Breast epithelium (tissue), 4 donors: ENCODE data around the gene KLHL3. TPM values are rescaled to one million over a fixed set of nuclear protein-coding genes. Genes with fewer than 3 reads are reported as not detected.

Experiments
- DNase-seq, 2 donors: peaks; one replicate each; pipeline ENCODE4 v3.0.0-alpha.2; 2019; ENCODE audit warnings: low spot score in 2 of 2
- H3K27ac ChIP-seq, 2 donors: fragments of 200-600 bp; sonication (generic) in 1 of 2; one replicate each; pipeline ENCODE4 v1.5.1; 2016 to 2019; ENCODE audit warnings: mild to moderate bottlenecking in 1 of 2
- H3K27me3 ChIP-seq, 2 donors: fragments of 200-600 bp; sonication (generic) in 1 of 2; one replicate each; pipeline versions ENCODE4 v1.5.1 to v1.6.0; 2017 to 2019; ENCODE audit warnings: control low read depth in 1 of 2, mild to moderate bottlenecking in 1 of 2
- H3K36me3 ChIP-seq: fragments of 200-600 bp; one replicate; pipeline ENCODE4 v1.5.1; 2019
- H3K4me1 ChIP-seq, 2 donors: fragments of 200-600 bp; sonication (generic); one replicate each; pipeline ENCODE4 v1.5.1; 2016 to 2019; ENCODE audit warnings: control low read depth in 1 of 2
- H3K4me3 ChIP-seq, 3 donors: fragments of 200-600 bp; sonication (generic); 1 replicate in 2 of 3; 2 replicates in 1 of 3; pipeline ENCODE4 v1.5.1; 2016 to 2019; ENCODE audit warnings: mild to moderate bottlenecking in 3 of 3, moderate library complexity in 2 of 3
- H3K9me3 ChIP-seq, 2 donors: fragments of 200-600 bp; sonication (generic) in 1 of 2; one replicate each; pipeline ENCODE4 v1.5.1; 2016 to 2019; ENCODE audit warnings: control low read depth in 1 of 2
- POLR2A ChIP-seq: fragments of 450-650 bp; IDR thresholded peaks from one replicate; pipeline ENCODE4 v1.6.1; 2016; ENCODE audit warnings: antibody characterized with exemption, mild to moderate bottlenecking, moderate library complexity
- POLR2AphosphoS5 ChIP-seq, 3 donors: sonication (generic); formaldehyde crosslinking; IDR thresholded peaks; one replicate each; pipeline ENCODE4 v1.6.1; 2017; ENCODE audit warnings: antibody characterized with exemption in 3 of 3
- intact Hi-C: fragments of 100-400 bp; cut with DNase I; formaldehyde crosslinking; loops from one replicate; pipeline ENCODE4 v1.15.1; 2023; ENCODE audit warnings: low total_unique reads
- total RNA-seq, 3 donors: library from RNA; depleted of rRNA; stranded (reverse); fragments of >200 nt; gene quantifications; one replicate each; pipeline ENCODE4 v1.1.0, GENCODE V29; 2016
- TF ChIP-seq, protein P1 (sequence below), 3 donors: fragments of 450-650 bp; IDR thresholded peaks; one replicate each; pipeline ENCODE4 v1.5.1; 2016 to 2017; ENCODE audit warnings: antibody characterized with exemption in 3 of 3, mild to moderate bottlenecking in 3 of 3, moderate library complexity in 3 of 3

KLHL3 gene
- total RNA-seq, 3 donors from 2014 or later = 4.5 to 11.7 (median 4.9) TPM

DNA sequence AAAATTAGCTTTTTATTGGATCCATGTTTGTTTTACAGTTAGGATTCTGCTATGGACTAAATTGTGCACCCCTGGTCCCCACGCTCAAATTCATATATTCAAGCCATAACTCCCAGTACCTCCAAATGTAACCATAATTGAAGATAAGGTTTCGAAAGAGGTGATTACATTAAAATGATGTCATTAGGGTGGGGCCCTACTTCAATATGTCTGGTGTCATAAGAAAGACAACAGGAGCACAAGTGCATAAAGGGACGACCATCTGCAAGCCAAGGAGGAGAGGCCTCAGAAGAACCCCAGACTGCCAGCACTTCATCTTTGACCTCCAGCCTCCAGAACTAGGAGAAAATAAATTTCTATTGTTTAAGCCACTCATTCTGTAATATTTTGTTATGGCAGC, 25.7 kb upstream of the KLHL3 start:
- Histone ChIP-seq H3K9me3 (no peaks in the 10 kb centered on the region), H3K27ac (no peak overlapping the region), H3K4me3 (no peak overlapping the region), H3K36me3 (no peaks in the 10 kb centered on the region), H3K4me1 (no peaks in the 10 kb centered on the region), H3K27me3 (no peaks in the 10 kb centered on the region)
- TF ChIP-seq POLR2A = no peak
- TF ChIP-seq, protein P1, sequence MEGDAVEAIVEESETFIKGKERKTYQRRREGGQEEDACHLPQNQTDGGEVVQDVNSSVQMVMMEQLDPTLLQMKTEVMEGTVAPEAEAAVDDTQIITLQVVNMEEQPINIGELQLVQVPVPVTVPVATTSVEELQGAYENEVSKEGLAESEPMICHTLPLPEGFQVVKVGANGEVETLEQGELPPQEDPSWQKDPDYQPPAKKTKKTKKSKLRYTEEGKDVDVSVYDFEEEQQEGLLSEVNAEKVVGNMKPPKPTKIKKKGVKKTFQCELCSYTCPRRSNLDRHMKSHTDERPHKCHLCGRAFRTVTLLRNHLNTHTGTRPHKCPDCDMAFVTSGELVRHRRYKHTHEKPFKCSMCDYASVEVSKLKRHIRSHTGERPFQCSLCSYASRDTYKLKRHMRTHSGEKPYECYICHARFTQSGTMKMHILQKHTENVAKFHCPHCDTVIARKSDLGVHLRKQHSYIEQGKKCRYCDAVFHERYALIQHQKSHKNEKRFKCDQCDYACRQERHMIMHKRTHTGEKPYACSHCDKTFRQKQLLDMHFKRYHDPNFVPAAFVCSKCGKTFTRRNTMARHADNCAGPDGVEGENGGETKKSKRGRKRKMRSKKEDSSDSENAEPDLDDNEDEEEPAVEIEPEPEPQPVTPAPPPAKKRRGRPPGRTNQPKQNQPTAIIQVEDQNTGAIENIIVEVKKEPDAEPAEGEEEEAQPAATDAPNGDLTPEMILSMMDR (IDR thresholded peaks at IDR 0.05) = no peak
- TF ChIP-seq POLR2AphosphoS5 (IDR thresholded peaks at IDR 0.05) = no peak
- DNase-seq = no peak
- intact Hi-C loops = no loop called here

DNA sequence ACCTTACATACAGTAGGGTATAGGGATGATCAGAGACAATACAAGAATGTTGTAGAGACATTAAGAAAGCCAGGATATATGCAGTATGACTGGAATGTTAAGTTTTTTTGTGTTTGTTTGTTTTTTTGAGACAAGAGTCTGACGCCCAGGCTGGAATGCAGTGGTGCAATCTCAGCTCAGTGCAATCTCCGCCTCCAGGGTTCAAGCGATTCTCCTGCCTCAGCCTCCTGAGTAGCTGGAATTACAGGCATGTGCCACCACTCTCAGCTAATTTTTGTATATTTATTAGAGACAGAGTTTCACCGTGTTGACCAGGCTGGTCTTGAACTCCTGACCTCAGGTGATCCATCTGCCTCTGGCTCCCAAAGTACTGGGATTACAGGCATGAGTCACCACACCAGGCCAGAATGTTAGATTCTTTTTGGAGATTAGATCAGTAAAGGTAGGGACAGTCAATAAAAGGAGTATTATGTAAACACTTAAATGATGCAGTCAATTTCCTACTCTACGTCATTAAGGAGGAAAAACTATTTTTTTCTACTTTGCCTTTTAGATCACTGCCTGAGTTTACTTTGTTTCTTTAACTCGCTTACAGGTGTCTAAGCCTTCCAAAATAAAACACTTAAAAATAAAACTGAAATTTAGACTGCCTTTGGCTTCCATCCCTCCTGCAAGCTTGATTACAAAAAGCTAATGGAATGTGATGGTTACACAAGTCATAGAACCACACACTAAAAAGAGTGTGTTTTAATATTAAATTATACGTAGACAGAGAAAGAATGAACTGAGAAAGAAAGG, 25.0 kb upstream of the KLHL3 start:
- no peaks in the 10 kb centered on the region for H3K36me3 ChIP-seq
- TF ChIP-seq, protein P1 (IDR thresholded peaks at IDR 0.05) = no peak
- TF ChIP-seq POLR2AphosphoS5 (IDR thresholded peaks at IDR 0.05) (no peak), POLR2A (no peak)
- no peak for DNase-seq
- H3K27ac ChIP-seq = no peak overlapping the region
- no peaks in the 10 kb centered on the region for H3K27me3 ChIP-seq
- H3K9me3 ChIP-seq = no peaks in the 10 kb centered on the region
- H3K4me3 ChIP-seq = no peak overlapping the region
- intact Hi-C loops = no loop called here
- no peaks in the 10 kb centered on the region for H3K4me1 ChIP-seq

DNA sequence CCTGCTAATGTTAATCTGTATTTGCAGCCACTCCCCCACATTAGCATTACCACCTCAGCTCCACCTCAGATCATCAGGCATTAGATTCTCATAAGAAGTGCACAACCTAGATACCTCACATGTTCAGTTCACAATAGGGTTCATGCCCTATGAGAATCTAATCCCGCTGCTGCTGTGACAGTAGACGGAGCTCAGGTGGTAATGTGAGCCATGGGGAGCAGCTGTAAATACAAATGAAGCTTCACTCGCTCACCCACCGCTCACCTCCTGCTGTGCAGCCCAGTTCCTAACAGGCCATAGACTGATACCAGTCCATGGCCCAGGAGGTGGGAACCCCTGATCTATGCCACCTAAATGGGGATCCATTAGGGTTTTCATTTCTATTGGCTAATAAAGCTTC, 24.4 kb upstream of the KLHL3 start:
- no peaks in the 10 kb centered on the region for H3K36me3 ChIP-seq
- H3K27ac ChIP-seq = no peak overlapping the region
- H3K4me3 ChIP-seq = no peak overlapping the region

DNA sequence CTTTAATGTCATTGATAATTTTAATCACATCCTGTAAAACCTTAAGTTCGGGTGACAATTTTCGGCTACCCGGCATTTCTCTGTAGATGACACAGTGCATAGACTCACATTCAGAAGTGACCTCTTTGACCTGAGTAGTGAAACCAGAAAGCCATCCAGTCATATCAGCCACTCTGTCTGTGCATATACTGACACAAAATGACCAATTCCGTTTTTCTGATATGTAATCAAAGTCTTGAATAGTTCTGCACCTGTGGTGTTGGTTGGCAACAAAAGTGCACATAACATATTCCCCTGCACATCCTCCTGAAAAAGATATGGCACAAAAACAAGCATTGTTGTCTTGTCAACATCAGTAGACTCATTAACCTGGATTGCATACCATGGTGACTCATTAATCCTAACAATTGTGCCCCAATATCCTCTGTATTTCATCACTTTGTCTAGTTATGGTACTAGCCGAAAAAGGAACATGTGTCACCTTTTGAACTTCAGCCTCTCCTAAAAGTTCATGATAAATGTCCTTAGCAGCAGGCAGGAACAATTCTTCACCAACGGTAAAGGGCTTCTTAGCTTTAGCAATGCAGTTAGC, 22.9 kb upstream of the KLHL3 start:
- H3K36me3 ChIP-seq = no peaks in the 10 kb centered on the region
- no peaks in the 10 kb centered on the region for H3K27me3 ChIP-seq
- intact Hi-C loops = no loop called here
- no peak for DNase-seq
- H3K27ac ChIP-seq = no peak overlapping the region
- H3K9me3 ChIP-seq = no peaks in the 10 kb centered on the region
- H3K4me1 ChIP-seq = no peaks in the 10 kb centered on the region
- H3K4me3 ChIP-seq = no peak overlapping the region
- TF ChIP-seq POLR2A (no peak), POLR2AphosphoS5 (IDR thresholded peaks at IDR 0.05) (no peak)
- TF ChIP-seq, protein P1 (IDR thresholded peaks at IDR 0.05) = no peak

More for the DNA sequence above, 24.4 kb upstream of the KLHL3 start:
- TF ChIP-seq, protein P1 (IDR thresholded peaks at IDR 0.05) = no peak
- no peak for TF ChIP-seq POLR2AphosphoS5 (IDR thresholded peaks at IDR 0.05)
- H3K4me1 ChIP-seq = no peaks in the 10 kb centered on the region
- no peaks in the 10 kb centered on the region for H3K9me3 ChIP-seq
- H3K27me3 ChIP-seq = no peaks in the 10 kb centered on the region
- intact Hi-C loops = no loop called here
- no peak for DNase-seq

DNA sequence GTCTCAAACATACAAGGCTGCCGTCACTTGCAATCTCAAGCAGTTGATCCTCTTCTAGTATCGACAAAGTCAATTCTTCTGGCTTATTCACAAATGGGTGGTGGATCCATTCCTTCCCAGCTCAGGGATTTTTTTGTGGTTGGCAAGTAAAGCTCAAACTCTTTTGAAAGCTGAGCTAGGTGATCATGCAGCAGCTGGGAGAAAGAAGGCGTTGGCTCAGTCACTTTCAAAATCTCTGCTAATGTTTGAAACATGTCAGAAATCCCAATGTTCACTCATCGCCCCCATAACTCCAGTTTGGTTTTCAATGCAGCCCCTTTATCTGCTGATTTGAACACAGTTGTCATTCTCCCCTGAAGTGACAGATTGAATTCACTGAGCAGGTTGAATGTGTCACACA, 22.2 kb upstream of the KLHL3 start:
- TF ChIP-seq POLR2AphosphoS5 (IDR thresholded peaks at IDR 0.05) = no peak
- TF ChIP-seq, protein P1 (IDR thresholded peaks at IDR 0.05) = no peak
- no peak for TF ChIP-seq POLR2A
- DNase-seq = no peak
- H3K4me3 ChIP-seq = no peak overlapping the region
- H3K4me1 ChIP-seq = no peaks in the 10 kb centered on the region
- no peak overlapping the region for H3K27ac ChIP-seq
- no peaks in the 10 kb centered on the region for H3K36me3 ChIP-seq
- intact Hi-C loops = no loop called here
- no peaks in the 10 kb centered on the region for H3K9me3 ChIP-seq
- no peaks in the 10 kb centered on the region for H3K27me3 ChIP-seq
